ENCODE results near the gene TSPAN18. TPM values are rescaled to one million over a fixed set of nuclear protein-coding genes. Genes with fewer than 3 reads are reported as not detected.
"Not testable (repeated sequence)": the region's sequence is repeated elsewhere in the genome, so short reads cannot be mapped to it uniquely, and the experiment has no call there.

The TSPAN18 gene
- total RNA-seq, 1 experiment from 2014 or later = not detected

DNA sequence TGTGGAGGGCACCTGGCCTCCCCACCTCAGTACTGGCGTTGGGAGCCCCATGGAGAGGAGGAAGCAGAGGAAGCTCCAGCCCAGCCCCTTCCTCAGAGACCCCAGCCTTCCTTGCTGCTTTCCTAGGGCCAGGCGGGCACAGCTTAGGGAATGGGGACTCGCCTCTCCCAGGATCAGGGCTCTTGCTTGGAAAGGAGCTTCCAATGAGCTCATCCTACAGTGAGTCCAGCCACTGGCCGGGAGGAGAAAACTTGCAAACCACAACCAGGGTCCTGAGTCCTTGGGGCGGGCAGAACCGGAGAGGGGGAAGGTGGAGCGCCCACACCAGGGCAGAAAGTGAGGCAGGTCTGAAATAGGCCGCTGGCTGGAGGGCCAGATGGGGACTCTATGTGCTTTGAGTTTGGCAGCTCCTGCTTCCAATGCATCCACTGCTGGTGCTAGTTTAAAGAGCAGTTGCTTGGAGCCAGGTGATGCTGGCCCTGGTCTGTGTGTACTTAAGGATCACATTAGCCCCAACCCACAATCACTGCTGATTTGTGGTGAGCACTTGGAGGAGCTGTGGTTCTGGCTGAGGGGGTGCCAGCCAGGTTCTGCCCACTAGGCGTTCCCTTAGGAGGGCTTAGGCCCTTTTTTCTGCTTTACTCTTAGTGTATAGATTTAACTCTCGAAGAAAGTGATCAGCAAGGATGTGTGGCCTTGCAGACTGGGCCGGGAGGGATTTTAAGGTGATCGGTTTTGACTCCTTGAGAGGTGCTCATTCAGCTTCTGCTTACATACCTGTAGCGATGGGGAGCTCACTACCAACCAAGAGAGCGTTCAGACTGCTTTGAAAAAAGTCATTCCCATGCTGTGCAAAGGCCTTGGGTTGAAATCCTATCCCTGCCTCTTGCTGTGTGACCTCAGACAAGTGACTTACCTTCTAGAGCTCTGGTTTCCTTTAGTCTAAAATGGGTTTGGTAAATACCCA, 142.0 kb downstream of the TSPAN18 start:
- DNase-seq (ENCODE audit: low spot score) = no peak

DNA sequence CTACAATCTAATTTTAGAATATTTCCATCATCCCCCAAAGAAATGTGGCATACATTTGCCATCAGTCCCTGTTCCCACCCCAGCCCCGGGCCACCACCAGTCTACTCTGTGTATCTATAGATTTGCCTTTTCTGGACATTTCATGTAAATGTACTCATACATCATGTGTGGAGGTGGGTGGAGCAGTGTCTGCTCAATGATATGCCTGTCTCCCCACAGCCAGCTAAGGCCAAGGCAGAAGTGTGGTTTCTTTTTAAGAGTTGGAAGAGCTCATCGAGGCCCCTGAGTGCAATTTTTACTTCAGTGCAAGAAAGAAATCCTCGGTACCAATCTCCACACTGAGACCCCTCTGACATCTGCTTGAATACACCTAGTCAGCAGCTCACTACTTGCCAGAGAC, 143.4 kb downstream of the TSPAN18 start:
- no peak for DNase-seq (ENCODE audit: low spot score)

DNA sequence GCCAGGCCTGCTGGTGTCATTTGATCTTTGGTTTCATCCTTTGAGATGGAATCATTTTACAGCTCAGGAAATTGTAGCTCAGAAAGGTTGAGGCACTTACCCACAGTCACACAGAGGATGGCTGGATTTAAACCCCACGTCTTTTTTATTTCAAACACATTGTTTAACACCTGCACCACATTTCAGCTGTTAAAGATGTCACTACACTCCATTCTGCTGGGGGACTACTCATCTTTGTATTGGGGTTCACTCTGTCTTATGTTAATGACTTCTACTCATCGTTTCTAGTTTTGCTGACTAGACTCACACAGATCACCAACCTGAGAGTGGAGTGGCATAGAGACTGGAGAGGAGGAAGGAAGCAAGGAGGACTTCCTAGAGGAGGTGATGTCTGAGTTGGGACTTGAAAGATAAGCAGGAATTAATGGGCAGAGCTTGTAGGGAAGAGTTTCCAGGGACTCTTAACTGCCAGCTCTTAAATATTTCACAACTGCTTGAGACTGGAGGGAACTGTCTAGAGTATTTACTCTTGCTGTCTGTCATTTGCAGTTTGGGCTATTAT, 143.9 kb downstream of the TSPAN18 start:
- no peak for DNase-seq (ENCODE audit: low spot score)

DNA sequence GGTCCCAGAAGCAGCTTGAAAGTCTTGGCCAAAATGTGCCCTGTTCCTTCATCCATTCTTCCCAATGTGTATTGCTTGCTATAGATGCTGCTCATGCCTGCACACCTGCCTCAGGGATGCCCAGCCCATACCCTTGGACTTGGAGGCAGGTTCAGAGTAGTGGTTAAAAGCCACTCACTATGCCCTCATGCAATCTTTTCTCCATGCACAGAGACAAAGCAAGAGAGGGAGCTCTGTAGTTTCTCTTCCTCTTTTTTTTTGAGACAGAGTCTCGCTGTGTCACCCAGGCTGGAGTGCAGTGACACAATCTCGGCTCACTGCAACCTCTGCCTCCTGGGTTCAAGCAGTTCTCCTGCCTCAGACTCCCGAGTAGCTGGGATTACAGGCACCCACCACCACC, 144.9 kb downstream of the TSPAN18 start:
- not testable (repeated sequence) for DNase-seq (ENCODE audit: low spot score)

DNA sequence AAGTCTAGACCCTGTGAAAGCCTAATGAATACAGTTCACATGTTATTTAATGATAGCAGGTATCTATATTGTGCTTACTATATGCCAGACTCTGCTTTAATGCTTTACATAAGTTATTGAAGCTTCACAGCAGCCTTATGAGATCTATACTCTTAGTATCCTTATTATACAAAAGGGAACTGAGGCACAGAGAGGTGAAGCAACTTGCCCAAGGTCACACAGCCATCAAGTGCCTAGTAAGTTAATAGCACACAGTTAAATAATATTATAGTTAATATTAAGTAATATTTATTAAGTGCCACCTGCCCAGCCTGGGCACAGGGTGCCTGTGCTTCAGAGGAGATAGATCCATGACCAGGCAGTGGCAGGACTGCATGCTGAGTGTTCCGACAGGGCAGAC, 145.8 kb downstream of the TSPAN18 start:
- no peak for DNase-seq (ENCODE audit: low spot score)

DNA sequence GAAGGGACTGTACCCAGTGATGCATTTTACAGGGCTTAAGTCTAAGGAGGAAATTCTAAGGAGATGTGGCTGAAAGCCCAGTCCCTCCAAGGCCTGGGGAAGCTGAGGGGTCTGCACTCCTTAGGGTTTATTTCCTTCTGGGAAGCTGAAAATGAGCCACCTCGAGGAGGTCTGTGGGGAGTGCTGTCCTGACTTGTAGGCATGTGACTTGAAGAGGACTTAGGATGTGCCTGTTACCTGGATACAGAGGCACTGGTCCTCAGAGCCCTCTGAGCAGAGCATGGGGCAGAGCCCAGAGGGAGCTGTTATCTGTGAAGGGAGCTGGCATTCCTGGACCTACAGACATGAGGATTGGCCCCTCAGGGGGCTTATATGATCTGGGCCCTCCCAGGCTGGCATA, 146.8 kb downstream of the TSPAN18 start:
- no peak for DNase-seq (ENCODE audit: low spot score)

DNA sequence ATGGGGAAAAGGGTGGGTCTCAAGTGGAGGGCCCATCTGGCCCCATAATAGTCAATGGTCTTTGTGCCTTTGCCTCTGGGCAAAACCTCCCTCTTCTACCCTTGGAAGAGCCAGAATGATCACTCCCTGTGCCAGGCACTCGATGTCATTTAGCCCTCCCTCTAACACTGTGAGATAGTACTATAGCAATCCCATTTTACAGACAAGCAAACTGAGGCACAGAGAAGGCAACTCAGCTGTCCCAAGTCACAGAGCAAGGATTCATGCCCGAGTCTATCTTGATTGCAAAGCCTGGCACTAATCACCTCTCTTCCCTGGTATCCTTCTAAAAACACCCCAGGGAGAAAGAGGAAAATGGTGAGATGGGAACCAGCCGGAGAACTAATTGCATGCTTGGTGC, 147.5 kb downstream of the TSPAN18 start:
- no peak for DNase-seq (ENCODE audit: low spot score)

DNA sequence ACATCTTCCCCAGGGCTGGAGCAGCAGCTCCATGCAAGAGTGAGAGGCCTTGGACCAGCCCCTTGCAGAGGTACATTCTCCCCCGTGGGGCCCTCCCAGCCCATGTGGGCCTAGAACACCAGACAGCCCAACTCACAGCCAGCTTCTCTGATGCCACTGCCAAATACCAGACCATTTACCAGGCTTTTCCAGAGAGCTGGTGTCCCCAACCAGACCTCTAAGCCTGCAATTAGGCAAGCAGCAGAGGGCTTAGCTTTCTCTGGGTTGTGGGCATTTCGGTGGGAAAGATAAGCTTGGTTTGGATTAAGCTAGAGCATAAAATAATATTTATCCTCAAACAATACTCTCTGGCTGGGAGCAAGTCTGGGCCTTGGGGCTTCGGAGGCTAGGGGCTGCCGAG, 148.3 kb downstream of the TSPAN18 start:
- no peak for DNase-seq (ENCODE audit: low spot score)

DNA sequence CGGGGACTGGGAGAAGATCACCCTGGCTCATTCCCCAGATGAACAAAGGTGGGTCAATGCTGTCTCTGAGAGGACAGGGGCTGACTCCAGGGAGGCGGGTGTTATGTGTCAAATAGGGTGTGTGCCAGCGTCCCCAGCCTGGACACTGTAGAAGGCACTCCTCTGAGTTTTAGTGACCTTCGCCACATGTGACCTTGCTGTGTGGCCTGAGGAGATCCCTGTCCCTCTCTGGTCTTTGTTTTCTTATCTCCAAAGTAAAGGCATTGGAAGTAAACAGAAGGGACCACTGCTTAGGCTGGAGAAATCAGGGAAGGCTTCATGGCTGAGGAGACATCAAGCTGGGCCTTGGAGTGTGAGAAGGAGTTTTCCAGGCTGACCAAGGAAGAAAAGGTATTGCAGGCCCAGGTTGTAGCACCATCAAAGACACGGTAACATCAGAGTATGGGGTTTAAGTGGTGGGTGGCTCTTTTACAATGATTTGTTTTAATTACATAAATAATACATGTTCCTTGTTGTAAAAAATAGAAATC, 149.5 kb downstream of the TSPAN18 start:
- DNase-seq (ENCODE audit: low spot score) = no peak

DNA sequence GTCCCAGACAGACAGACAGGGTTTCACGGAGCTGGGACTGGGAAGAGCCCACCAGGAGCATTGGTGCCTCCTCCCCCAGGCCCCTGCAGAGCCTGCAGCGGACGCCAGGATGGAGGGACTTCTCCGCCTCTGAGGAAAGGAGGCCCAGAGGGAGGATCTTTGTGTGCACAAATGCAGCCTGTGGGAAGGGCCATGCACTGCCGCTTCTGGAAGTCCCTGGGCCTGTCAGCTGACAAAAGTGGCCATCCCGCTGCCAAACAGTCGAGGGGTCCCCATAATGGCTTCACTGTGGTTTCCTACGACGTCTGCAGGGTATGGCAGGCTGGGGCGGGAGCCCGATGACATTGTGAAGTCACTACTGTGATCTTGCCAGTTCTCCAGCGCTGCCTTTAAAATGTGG, 150.1 kb downstream of the TSPAN18 start:
- no peak for DNase-seq (ENCODE audit: low spot score)

DNA sequence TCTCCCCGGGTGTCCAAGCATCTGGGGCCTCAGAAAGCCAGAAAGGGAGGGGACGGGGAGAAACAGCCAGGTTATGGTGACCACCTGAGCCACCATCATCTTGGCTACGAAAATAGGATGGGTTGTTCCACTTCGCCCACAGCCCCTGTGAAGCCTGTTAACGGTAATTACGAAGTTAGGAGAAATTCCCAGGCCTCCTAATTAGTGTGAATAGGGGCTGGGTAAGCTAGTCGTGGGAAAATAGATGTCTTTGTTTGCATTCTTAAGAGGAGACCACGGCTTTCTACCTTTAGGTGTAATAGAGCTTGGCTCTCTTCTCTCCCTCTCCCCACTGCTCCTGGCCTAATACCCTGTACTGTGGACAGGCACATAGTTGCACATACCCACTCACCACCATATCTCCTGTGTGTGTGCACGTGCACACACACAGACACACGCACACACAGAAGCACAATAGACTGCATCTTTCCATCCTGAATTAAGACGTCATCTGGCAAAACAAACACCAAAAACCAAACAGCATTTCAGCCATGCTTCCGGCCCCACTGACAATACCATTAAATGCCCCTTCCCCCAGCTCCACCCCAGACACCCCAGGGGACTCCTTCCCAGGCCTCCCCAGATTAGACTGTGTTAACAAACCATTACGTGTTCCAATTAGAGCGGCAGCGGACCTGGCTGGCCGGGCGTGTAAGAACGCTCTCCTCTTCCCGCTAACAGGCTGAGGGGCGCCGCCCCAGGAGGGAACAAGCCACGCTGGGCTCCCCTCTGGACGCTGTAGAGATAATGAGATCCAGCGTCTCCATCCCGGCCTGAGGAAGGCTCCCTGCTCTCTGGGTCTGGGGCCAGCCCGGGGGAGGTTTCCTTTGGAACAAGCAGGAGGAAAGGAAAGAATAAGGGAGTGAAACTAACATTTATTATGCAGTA, 151.1 kb downstream of the TSPAN18 start:
- DNase-seq (ENCODE audit: low spot score) = no peak

DNA sequence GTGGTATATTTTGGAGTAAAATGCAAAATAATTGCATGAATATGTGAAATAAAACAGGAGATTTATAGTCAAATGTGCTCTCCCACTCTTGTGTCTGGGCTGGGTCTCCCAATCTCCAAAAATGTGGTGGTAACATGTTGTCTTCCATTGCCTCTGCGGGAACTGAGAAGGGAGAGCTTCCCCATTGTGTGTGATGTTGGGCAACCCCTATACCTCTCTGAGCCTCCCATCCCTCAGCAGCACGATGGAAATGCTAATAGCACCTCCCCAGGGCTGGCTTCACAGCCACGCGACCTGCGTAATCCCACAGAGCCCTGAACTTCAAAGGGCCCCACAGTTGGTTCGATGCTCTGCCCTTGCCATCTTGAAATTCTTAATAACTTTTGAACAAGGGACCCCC, 151.9 kb downstream of the TSPAN18 start:
- no peak for DNase-seq (ENCODE audit: low spot score)

DNA sequence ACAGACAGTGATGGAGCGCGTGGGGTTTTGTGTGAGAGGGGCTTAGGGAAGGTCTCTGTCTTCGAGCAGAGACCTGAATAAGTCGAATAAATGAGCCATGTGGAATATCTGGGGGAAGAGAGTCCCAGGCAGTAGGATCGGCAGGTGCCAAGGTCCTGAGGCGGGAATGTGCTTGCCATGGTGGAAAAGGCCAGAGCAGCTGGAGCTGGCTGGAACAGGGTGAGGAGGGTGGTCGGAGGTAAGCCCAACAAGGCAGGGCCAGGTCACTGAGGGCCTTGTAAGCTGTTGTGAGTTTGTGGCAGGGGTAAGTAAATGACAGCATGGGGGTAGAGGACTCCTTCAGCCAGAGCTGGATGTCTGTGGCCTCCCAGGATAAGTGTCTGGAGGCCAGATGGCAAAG, 152.7 kb downstream of the TSPAN18 start:
- no peak for DNase-seq (ENCODE audit: low spot score)

DNA sequence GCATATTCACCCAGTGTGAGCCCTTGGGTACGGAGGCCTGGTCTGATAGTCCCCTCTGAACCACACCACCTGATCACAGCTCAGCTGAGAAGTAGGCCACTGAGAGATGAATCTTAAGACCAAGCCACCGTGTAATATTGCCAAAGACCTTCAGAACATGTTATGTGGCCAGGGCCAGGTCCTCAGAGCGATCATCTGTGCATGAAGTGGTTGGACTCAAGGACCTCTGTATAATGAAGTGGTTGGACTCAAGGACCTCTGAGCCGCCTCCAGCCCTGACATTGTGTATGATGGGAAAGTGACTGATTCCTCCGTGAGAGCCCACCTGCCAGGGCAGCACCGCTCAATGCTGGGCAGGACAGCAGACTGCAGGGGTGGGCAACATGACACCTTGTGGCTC, 153.7 kb downstream of the TSPAN18 start:
- no peak for DNase-seq (ENCODE audit: low spot score)

DNA sequence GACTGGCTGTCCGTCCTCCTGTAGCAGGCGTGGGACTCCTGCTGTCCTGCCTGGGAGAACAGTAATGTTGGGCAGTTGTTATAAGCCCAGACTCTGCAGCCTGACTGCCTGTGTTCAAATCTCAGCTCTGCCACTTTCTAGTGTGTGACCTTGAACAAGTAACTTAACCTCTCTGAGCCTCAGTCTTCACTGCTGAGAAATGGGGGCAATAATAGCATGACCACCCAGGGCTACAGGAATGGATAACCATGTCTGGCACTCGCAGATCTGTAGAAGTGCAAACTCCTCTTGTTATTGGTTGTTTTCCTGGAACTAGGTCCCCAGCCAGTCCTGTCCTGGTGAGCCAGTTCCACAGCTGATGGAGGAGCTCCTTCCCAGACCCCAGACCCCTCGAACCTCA, 154.2 kb downstream of the TSPAN18 start:
- DNase-seq (ENCODE audit: low spot score) = no peak

DNA sequence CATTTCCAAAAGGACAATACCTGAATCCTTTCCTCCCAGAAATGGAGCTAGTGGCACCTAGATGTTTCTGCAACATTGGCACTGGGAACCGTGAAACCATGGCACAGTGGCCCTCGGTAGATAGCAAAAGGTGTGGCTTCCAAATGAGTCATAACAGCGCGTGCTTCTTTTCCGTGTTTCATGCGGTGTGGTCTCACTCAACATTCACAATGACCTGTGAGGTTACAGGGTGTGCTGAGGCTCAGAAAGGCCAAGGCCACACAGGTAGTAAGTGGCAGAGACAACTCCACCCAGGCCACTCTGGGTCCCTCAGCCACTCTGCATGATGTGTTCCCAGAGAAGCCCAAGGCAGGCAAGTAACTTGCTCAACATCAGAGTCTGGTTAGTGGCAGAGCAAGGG, 156.5 kb downstream of the TSPAN18 start:
- peak; percentile 46 for DNase-seq (ENCODE audit: low spot score)

DNA sequence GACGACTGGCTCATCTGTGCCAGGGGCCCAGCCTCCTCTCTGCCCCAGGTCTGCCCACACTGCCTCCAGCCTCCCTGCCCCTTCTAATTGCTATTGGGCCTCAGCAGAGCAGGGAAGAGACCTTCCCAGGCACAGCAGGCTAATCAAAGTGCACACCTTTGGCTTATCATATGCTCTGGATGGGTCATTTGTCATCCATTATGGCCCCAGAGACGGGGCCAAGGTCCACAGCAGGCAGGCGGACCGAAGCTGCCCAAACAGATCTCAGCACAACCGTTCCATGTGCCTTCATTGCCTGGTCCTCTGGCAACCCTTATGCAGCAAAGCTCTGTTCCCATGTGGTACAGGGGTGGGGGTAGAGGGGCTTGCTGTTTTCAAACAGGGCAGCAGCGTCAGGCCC, 157.3 kb downstream of the TSPAN18 start:
- DNase-seq (ENCODE audit: low spot score) = no peak

DNA sequence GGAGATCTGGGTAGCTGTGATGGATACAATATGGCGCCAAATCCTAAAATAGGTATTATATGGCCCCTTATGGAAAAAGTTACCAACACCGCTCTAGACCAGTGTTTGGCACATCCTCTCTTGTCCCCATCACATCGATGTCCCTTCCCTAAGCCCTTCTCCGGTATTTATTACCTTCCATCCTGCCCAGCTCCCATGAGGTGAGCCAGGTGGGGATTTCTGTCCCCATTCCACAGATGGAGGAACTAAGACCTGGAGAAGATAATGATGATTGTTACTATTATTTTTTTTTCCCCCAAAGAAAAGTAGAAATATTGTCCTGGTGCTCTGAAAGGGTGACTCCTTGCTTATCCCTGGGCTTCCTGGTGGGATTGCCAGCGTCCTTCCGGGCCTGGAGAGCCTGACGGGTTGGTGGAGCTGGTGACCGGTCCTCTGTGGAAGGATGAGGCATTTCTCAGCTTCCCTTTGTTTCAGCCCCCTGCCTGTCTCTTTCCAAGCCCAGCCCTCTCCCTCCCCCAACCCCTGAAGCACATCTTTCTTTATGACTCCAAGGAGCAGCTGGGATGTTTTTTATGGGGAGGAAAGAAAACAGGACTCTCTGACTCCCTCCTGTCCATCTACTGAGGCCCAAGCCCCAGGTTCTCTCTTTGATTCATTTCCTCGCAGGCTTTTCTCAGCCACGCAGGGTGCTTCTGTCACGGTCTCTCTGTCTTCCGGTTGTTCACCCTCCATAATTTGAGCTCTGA, 158.5 kb downstream of the TSPAN18 start:
- DNase-seq (ENCODE audit: low spot score) = no peak

DNA sequence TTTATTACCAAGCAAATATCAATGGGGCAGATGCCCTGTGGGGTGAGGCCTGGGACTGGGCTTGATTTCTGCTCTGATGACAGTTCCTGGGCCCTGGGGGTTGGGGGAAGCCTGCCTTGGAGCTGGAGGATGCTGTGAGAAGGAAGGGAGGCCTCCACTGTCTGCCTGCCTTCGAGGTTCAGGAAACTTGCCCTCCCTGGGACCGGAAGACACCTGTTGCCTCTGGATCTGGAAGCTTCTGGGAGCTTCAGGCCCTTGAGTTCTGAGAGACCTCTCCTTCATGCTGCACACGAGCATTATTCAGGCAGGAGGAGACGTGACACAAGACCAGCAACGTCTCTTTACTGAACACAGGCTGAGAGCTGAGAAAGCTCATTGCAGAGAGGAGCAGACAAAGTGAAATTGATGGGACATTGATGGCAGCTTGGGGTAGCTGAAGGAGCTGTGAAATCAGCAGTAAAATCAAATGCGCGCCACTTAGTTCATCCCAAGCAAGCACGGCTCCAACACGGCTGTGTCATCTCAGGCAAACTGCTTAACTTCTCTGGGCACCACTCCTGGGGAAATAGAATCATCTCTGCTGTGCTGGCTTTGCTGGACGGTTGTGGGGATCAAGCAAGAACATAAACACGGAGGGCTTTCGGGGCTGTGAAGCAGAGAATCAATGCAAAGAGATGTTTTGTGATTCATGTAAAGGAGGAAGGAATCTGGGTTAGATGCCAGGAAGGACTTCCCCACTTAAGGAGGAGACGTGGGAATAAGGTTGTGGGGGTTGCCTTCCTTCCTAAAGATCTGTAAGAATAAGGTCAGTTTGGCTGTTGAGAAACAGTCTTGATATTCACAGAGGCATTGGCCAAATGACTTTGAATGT, 159.4 kb downstream of the TSPAN18 start:
- no peak for DNase-seq (ENCODE audit: low spot score)

DNA sequence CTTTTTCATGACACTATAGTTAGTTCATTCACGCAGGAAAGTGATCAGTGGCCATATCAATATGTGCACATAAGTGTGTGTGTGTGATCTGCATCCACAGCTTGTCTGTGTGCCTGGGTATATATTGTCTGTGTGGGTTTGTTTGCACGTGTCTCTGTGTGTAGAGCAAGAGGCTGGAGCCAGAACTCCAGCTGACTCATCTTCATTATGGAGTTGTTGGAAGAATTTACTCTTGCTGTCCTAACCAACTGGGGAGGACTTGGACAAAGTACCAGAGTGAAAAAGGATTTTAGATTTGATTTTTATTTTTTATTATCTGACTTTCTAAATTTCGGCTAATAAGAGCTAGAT, 160.0 kb downstream of the TSPAN18 start:
- peak; percentile 39 for DNase-seq (ENCODE audit: low spot score)
